ENCODE results near the gene WTAP.
A peak's percentile ranks its signal among the peaks of the same experiment; 100 is the strongest.
"Not testable (repeated sequence)": the region's sequence is repeated elsewhere in the genome, so short reads cannot be mapped to it uniquely, and the experiment has no call there.

Gene WTAP

GRCh38 chr6:159729598-159730331, 2.5 kb downstream of the WTAP start:
- DNase-seq: no peak
- in situ Hi-C loops (cut with HindIII; ENCODE audit: low pct_ligation_motif_present, low sequenced_read_pairs): no loop called here
- no peak for TF ChIP-seq CTCF (IDR thresholded peaks at IDR 0.05; ENCODE audit: low read depth, low read length, missing control alignments)
- H3K27ac ChIP-seq: no peak overlapping the region
- H3K36me3 ChIP-seq (replicated peaks): peaks cover 4% of the 10 kb centered on the region
- peak overlapping the region; percentile 72 for H3K4me3 ChIP-seq (ENCODE audit: low read depth, low read length)
- no peaks in the 10 kb centered on the region for H3K27me3 ChIP-seq (replicated peaks)

GRCh38 chr6:159730332-159730676, 3.0 kb downstream of the WTAP start:
- Histone ChIP-seq H3K27ac (no peak overlapping the region), H3K4me3 (ENCODE audit: low read depth, low read length) (no peak overlapping the region)
- no peak for TF ChIP-seq CTCF (IDR thresholded peaks at IDR 0.05; ENCODE audit: low read depth, low read length, missing control alignments)

GRCh38 chr6:159732550-159732949, 5.2 kb downstream of the WTAP start:
- H3K4me3 ChIP-seq (ENCODE audit: low read depth, low read length); in situ Hi-C loops (cut with HindIII; ENCODE audit: low pct_ligation_motif_present, low sequenced_read_pairs): not testable (repeated sequence)

More at GRCh38 chr6:159730332-159730676, 3.0 kb downstream of the WTAP start:
- Histone ChIP-seq H3K27me3 (replicated peaks) (no peaks in the 10 kb centered on the region), H3K36me3 (replicated peaks) (peaks cover 4% of the 10 kb centered on the region)
- in situ Hi-C loops (cut with HindIII; ENCODE audit: low pct_ligation_motif_present, low sequenced_read_pairs): no loop called here
- no peak for DNase-seq

GRCh38 chr6:159733395-159733794, 6.1 kb downstream of the WTAP start:
- in situ Hi-C loops (cut with HindIII; ENCODE audit: low pct_ligation_motif_present, low sequenced_read_pairs); H3K27ac ChIP-seq; DNase-seq; H3K4me3 ChIP-seq (ENCODE audit: low read depth, low read length); H3K36me3 ChIP-seq (replicated peaks); H3K27me3 ChIP-seq (replicated peaks): not testable (repeated sequence)

More at GRCh38 chr6:159732550-159732949, 5.2 kb downstream of the WTAP start:
- DNase-seq; H3K27ac ChIP-seq; H3K27me3 ChIP-seq (replicated peaks); H3K36me3 ChIP-seq (replicated peaks): not testable (repeated sequence)

- in situ Hi-C loops (cut with HindIII; ENCODE audit: low pct_ligation_motif_present, low sequenced_read_pairs): no loop called here
- TF ChIP-seq CTCF (IDR thresholded peaks at IDR 0.05; ENCODE audit: low read depth, low read length, missing control alignments): no peak
- H3K4me3 ChIP-seq (ENCODE audit: low read depth, low read length): no peak overlapping the region
- DNase-seq: no peak
- no peaks in the 10 kb centered on the region for H3K27me3 ChIP-seq (replicated peaks)
- H3K27ac ChIP-seq: no peak overlapping the region
- H3K36me3 ChIP-seq (replicated peaks): peaks cover 17% of the 10 kb centered on the region
These were observed 9.6 kb downstream of the WTAP start for GRCh38 chr6:159736908-159737307.

GRCh38 chr6:159739341-159739740, 12.0 kb downstream of the WTAP start:
- TF ChIP-seq CTCF (IDR thresholded peaks at IDR 0.05; ENCODE audit: low read depth, low read length, missing control alignments): no peak
- Histone ChIP-seq H3K27ac (no peak overlapping the region), H3K36me3 (replicated peaks) (peaks cover 36% of the 10 kb centered on the region), H3K27me3 (replicated peaks) (no peaks in the 10 kb centered on the region), H3K4me3 (ENCODE audit: low read depth, low read length) (no peak overlapping the region)
- no peak for DNase-seq
- in situ Hi-C loops (cut with HindIII; ENCODE audit: low pct_ligation_motif_present, low sequenced_read_pairs): no loop called here

- Histone ChIP-seq H3K36me3 (replicated peaks) (peaks cover 62% of the 10 kb centered on the region), H3K27me3 (replicated peaks) (no peaks in the 10 kb centered on the region), H3K27ac (no peak overlapping the region), H3K4me3 (ENCODE audit: low read depth, low read length) (no peak overlapping the region)
- no peak for TF ChIP-seq CTCF (IDR thresholded peaks at IDR 0.05; ENCODE audit: low read depth, low read length, missing control alignments)
- DNase-seq: no peak
- in situ Hi-C loops (cut with HindIII; ENCODE audit: low pct_ligation_motif_present, low sequenced_read_pairs): no loop called here
These were observed 14.9 kb downstream of the WTAP start for GRCh38 chr6:159742165-159742564.
